WTC11 (cell line): ENCODE results near the gene TBC1D23. TPM values are rescaled to one million over a fixed set of nuclear protein-coding genes. Genes with fewer than 3 reads are reported as not detected.
A peak's percentile ranks its signal among the peaks of the same experiment; 100 is the strongest.

Source experiments
- ATAC-seq: fragments of 200-7000 bp; cut with Tn5 transposase; 2 replicates; pipeline ENCODE4 v1.10.0; 2021; ENCODE audit warnings: mild to moderate bottlenecking, moderate library complexity
- CTCF ChIA-PET: fragments of 300-600 bp; sonication (Branson Sonifier 250); formaldehyde crosslinking; loops from one replicate; lab custom pipeline; 2021; ENCODE audit warnings: antibody characterized with exemption; lab: Charles Lee
- POLR2A ChIA-PET: fragments of 350-600 bp; sonication (Branson Sonifier 250); formaldehyde crosslinking; loops from one replicate; lab custom pipeline; 2021; ENCODE audit warnings: antibody characterized with exemption; lab: Charles Lee
- DNase-seq: peaks from one replicate; pipeline ENCODE4 v3.0.0; 2021; ENCODE audit warnings: low spot score
- H3K27ac Mint-ChIP-seq: 2 replicates; pipeline ENCODE4 v1.8.0; 2021; ENCODE audit warnings: mixed read lengths
- H3K27me3 Mint-ChIP-seq: 2 replicates; pipeline ENCODE4 v1.8.0; 2021; ENCODE audit warnings: low read depth, mild to moderate bottlenecking, moderate library complexity, mixed read lengths
- H3K36me3 Mint-ChIP-seq: 2 replicates; pipeline ENCODE4 v1.8.0; 2021; ENCODE audit warnings: mixed read lengths
- H3K4me1 Mint-ChIP-seq: 2 replicates; pipeline ENCODE4 v1.8.0; 2022; ENCODE audit warnings: mixed read lengths
- H3K4me3 Mint-ChIP-seq: 2 replicates; pipeline ENCODE4 v1.8.0; 2021; ENCODE audit warnings: mild to moderate bottlenecking, moderate library complexity, mixed read lengths
- H3K9me3 Mint-ChIP-seq: 2 replicates; pipeline ENCODE4 v1.8.0; 2021; ENCODE audit warnings: mixed read lengths
- ATF1 ChIP-seq: sonication (generic); formaldehyde crosslinking; IDR thresholded peaks from 2 replicates; pipeline ENCODE4 v1.8.1; 2023; ENCODE audit warnings: mild to moderate bottlenecking, moderate library complexity, missing genetic modification reagents
- CTCF ChIP-seq: fragments of 200-600 bp; IDR thresholded peaks from 2 replicates; pipeline ENCODE4 v1.8.0; 2022; ENCODE audit warnings: antibody characterized with exemption
- E2F4 ChIP-seq: sonication (generic); formaldehyde crosslinking; IDR thresholded peaks from 2 replicates; pipeline ENCODE4 v1.8.1; 2022; ENCODE audit warnings: low read depth, mild to moderate bottlenecking, moderate library complexity, missing genetic modification reagents, borderline replicate concordance
- ELF4 ChIP-seq: sonication (generic); formaldehyde crosslinking; IDR thresholded peaks from 2 replicates; pipeline ENCODE4 v1.8.1; 2022; ENCODE audit warnings: low read depth, mild to moderate bottlenecking, moderate library complexity, missing genetic modification reagents
- ETV6 ChIP-seq: sonication (generic); formaldehyde crosslinking; IDR thresholded peaks from 2 replicates; pipeline ENCODE4 v1.8.1; 2022; ENCODE audit warnings: mild to moderate bottlenecking, missing genetic modification reagents
- MYBL2 ChIP-seq: sonication (generic); formaldehyde crosslinking; IDR thresholded peaks from 2 replicates; pipeline ENCODE4 v1.8.1; 2023; ENCODE audit warnings: mild to moderate bottlenecking, moderate library complexity, missing genetic modification reagents
- NFATC4 ChIP-seq: fragments of 250-450 bp; sonication (Bioruptor Pico); IDR thresholded peaks from 2 replicates; pipeline ENCODE4 v1.9.0; 2021; ENCODE audit warnings: mild to moderate bottlenecking
- NFYB ChIP-seq: sonication (generic); formaldehyde crosslinking; conservative IDR thresholded peaks from 2 replicates; pipeline ENCODE4 v1.8.0; 2022; ENCODE audit warnings: low read depth, missing genetic modification reagents
- SP1 ChIP-seq: sonication (generic); formaldehyde crosslinking; conservative IDR thresholded peaks from 2 replicates; pipeline ENCODE4 v1.8.1; 2022; ENCODE audit warnings: missing genetic modification reagents
- TP53 ChIP-seq: sonication (generic); formaldehyde crosslinking; IDR thresholded peaks from 2 replicates; pipeline ENCODE4 v1.8.1; 2023; ENCODE audit warnings: mild to moderate bottlenecking, missing genetic modification reagents
- ZNF232 ChIP-seq: sonication (generic); formaldehyde crosslinking; IDR thresholded peaks from 2 replicates; pipeline ENCODE4 v1.8.0; 2022; ENCODE audit warnings: mild to moderate bottlenecking, missing genetic modification reagents
- ZNF263 ChIP-seq: sonication (generic); formaldehyde crosslinking; IDR thresholded peaks from 2 replicates; pipeline ENCODE4 v1.8.1; 2022; ENCODE audit warnings: low read depth, mild to moderate bottlenecking, moderate library complexity, missing genetic modification reagents
- ZNF416 ChIP-seq: fragments of 250-450 bp; sonication (Bioruptor Pico); IDR thresholded peaks from 2 replicates; pipeline ENCODE4 v1.9.0; 2021; ENCODE audit warnings: mild to moderate bottlenecking, inconsistent platforms
- total RNA-seq: library from RNA; stranded (reverse); gene quantifications from 3 replicates; pipeline ENCODE4 v1.2.3, GENCODE V29; 2021
- TF ChIP-seq, protein P1 (sequence below): sonication (generic); formaldehyde crosslinking; IDR thresholded peaks from 2 replicates; pipeline ENCODE4 v1.8.0; 2022; ENCODE audit warnings: missing genetic modification reagents
- TF ChIP-seq, protein P2 (sequence below): sonication (generic); formaldehyde crosslinking; IDR thresholded peaks from 2 replicates; pipeline ENCODE4 v1.8.0; 2022; ENCODE audit warnings: mild to moderate bottlenecking, missing genetic modification reagents

Gene TBC1D23
- total RNA-seq, 1 experiment from 2014 or later = 73.6 TPM

DNA sequence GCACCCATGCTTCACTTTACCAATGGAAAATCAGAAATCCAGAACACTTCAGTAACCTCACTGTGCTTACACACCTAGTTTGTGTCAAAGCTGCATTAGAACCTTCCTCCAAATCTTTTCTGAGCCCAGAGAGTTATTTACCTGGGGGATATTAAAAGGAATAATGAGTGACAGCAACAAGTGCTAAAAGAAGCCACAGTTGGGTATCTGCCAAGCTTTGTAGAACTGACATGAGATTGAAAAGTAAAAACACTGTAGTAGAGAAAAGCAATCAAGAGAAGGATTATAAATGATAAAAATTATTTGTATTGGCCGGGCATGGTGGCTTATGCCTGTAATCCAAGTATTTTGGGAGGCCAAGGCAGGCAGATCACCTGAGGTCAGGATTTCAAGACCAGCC lies 8.8 kb upstream of the TBC1D23 start (continued):
- TF ChIP-seq NFYB (CRISPR knock-in tag) (no peak), ATF1 (CRISPR knock-in tag) (no peak)

GRCh38 chr3:100254168-100254777 lies 6.5 kb upstream of the TBC1D23 start:
- Mint-ChIP-seq H3K9me3 (peaks cover 14% of the 10 kb centered on the region), H3K36me3 (no peaks in the 10 kb centered on the region)
- peak; percentile 98 for ATAC-seq
- TF ChIP-seq CTCF = peak; percentile 40; the same call in 1 of the 2 replicates
- TF ChIP-seq MYBL2 = no peak
- TF ChIP-seq, all 79 proteins: peak for 1
- ChIA-PET CTCF (interaction anchor here (0.6 to 1.7 kb wide), 66 partner anchors 9 to 755 kb away, joined by 3 to 75 read pairs (median 4); partner anchors contain the start of genes CMSS1, LNP1 and TOMM70), POLR2A (interaction anchor here (1.0 to 1.1 kb wide), 3 partner anchors 128 to 410 kb away, joined by 3 to 5 read pairs (median 5); no protein-coding TSS in a partner anchor)
- 0 out of 2 replicates have a peak, but pooled peaks cover 2% of the 10 kb centered on the region for H3K27me3 Mint-ChIP-seq
- no peak overlapping the region for H3K4me3 Mint-ChIP-seq
- DNase-seq = peak; percentile 67
- H3K4me1 Mint-ChIP-seq = peaks cover 2% of the 10 kb centered on the region
- H3K27ac Mint-ChIP-seq = no peak overlapping the region

DNA sequence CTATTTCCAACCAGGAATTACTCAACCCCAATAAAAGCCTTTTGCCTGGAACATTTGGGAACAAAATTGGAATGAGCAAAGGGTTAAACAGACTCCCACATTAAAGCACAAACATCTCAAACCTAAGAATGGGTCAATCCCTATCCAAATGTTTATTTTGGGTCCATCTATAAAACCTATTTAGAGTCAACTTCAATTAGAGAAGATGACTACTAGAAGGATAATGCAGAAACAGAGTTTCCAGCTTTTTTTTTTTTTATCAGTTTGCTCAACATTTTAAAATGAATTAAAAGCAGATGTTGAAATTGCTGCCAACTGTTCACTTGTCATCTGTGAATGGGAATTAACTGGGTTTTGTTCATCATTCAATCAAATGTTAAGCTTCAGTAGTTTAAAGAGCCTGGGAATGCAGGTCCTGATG lies 4.1 kb upstream of the TBC1D23 start:
- Mint-ChIP-seq H3K27ac (no peak overlapping the region), H3K9me3 (no peaks in the 10 kb centered on the region), H3K27me3 (no peaks in the 10 kb centered on the region), H3K4me3 (no peak overlapping the region), H3K4me1 (peaks cover 9% of the 10 kb centered on the region), H3K36me3 (no peaks in the 10 kb centered on the region)
- ChIA-PET CTCF (interaction anchor here (2.2 kb wide), 1 partner anchor 188 kb away, joined by 6 read pairs; no protein-coding TSS in a partner anchor), POLR2A (no interaction called here)
- no peak for ATAC-seq
- no peak for DNase-seq
- TF ChIP-seq, protein P1, sequence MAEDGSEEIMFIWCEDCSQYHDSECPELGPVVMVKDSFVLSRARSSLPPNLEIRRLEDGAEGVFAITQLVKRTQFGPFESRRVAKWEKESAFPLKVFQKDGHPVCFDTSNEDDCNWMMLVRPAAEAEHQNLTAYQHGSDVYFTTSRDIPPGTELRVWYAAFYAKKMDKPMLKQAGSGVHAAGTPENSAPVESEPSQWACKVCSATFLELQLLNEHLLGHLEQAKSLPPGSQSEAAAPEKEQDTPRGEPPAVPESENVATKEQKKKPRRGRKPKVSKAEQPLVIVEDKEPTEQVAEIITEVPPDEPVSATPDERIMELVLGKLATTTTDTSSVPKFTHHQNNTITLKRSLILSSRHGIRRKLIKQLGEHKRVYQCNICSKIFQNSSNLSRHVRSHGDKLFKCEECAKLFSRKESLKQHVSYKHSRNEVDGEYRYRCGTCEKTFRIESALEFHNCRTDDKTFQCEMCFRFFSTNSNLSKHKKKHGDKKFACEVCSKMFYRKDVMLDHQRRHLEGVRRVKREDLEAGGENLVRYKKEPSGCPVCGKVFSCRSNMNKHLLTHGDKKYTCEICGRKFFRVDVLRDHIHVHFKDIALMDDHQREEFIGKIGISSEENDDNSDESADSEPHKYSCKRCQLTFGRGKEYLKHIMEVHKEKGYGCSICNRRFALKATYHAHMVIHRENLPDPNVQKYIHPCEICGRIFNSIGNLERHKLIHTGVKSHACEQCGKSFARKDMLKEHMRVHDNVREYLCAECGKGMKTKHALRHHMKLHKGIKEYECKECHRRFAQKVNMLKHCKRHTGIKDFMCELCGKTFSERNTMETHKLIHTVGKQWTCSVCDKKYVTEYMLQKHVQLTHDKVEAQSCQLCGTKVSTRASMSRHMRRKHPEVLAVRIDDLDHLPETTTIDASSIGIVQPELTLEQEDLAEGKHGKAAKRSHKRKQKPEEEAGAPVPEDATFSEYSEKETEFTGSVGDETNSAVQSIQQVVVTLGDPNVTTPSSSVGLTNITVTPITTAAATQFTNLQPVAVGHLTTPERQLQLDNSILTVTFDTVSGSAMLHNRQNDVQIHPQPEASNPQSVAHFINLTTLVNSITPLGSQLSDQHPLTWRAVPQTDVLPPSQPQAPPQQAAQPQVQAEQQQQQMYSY (CRISPR knock-in tag) = no peak
- TF ChIP-seq SP1 (no peak), ZNF416 (CRISPR knock-in tag) (no peak), TP53 (CRISPR knock-in tag) (no peak), ZNF232 (CRISPR knock-in tag) (no peak), ZNF263 (CRISPR knock-in tag) (no peak), ELF4 (CRISPR knock-in tag) (no peak), NFATC4 (CRISPR knock-in tag) (no peak), E2F4 (CRISPR knock-in tag) (no peak), ETV6 (CRISPR knock-in tag) (no peak)
- TF ChIP-seq, protein P2, sequence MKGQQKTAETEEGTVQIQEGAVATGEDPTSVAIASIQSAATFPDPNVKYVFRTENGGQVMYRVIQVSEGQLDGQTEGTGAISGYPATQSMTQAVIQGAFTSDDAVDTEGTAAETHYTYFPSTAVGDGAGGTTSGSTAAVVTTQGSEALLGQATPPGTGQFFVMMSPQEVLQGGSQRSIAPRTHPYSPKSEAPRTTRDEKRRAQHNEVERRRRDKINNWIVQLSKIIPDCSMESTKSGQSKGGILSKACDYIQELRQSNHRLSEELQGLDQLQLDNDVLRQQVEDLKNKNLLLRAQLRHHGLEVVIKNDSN (CRISPR knock-in tag) = no peak
